Liver (tissue), 9 donors: ENCODE data around the gene UTP4. TPM values are rescaled to one million over a fixed set of nuclear protein-coding genes. Genes with fewer than 3 reads are reported as not detected.
A peak's percentile ranks its signal among the peaks of the same experiment; 100 is the strongest.

Source experiments
- DNase-seq: peaks from one replicate; pipeline ENCODE4 v3.0.0-alpha.2; 2017; ENCODE audit warnings: low spot score
- H3K27ac ChIP-seq, 2 donors: one replicate each; pipeline ENCODE4 v1.7.0; 2013; ENCODE audit warnings: inconsistent platforms in 2 of 2, low read length in 2 of 2, control low read depth in 1 of 2, low read depth in 1 of 2, mild to moderate bottlenecking in 1 of 2
- H3K27me3 ChIP-seq, 4 donors: one replicate each; pipeline versions ENCODE4 v1.6.1 to v1.7.0; 2013; ENCODE audit warnings: low read length in 3 of 4, inconsistent platforms in 1 of 4, mild to moderate bottlenecking in 1 of 4, moderate library complexity in 1 of 4; ENCODE audit not compliant: control insufficient read depth in 4 of 4, insufficient read depth in 4 of 4
- H3K36me3 ChIP-seq, 4 donors: one replicate each; pipeline versions ENCODE4 v1.6.1 to v1.7.0; 2013; ENCODE audit warnings: low read length in 3 of 4, mild to moderate bottlenecking in 3 of 4, low read depth in 1 of 4, moderate library complexity in 1 of 4; ENCODE audit not compliant: control insufficient read depth in 4 of 4, insufficient read depth in 3 of 4
- H3K4me1 ChIP-seq, 4 donors: one replicate each; pipeline versions ENCODE4 v1.6.1 to v1.7.0; 2013; ENCODE audit warnings: low read length in 3 of 4, mild to moderate bottlenecking in 3 of 4, moderate library complexity in 1 of 4; ENCODE audit not compliant: control insufficient read depth in 4 of 4, insufficient read depth in 4 of 4
- H3K4me3 ChIP-seq, 3 donors: one replicate each; pipeline versions ENCODE4 v1.6.1 to v1.7.0; 2013; ENCODE audit warnings: low read length in 3 of 3, control low read depth in 1 of 3, low read depth in 1 of 3, mild to moderate bottlenecking in 1 of 3
- H3K9ac ChIP-seq, 2 donors: one replicate each; pipeline ENCODE4 v1.7.0; 2013; ENCODE audit warnings: low read length in 2 of 2, mild to moderate bottlenecking in 2 of 2, moderate library complexity in 2 of 2, control low read depth in 1 of 2, low read depth in 1 of 2
- H3K9me3 ChIP-seq, 4 donors: one replicate each; pipeline versions ENCODE4 v1.6.1 to v1.7.0; 2013; ENCODE audit warnings: low read length in 3 of 4; ENCODE audit not compliant: control insufficient read depth in 4 of 4
- ATF3 ChIP-seq: IDR thresholded peaks from 2 replicates; pipeline ENCODE4 v1.6.1; 2016; ENCODE audit warnings: antibody characterized with exemption
- CTCF ChIP-seq: fragments of 150-350 bp; IDR thresholded peaks from 2 replicates; pipeline ENCODE4 v1.5.1; 2017; ENCODE audit warnings: improper control_type of control experiment, low read depth, low read length; ENCODE audit not compliant: missing input control
- EGR1 ChIP-seq, 2 donors: IDR thresholded peaks; 2 replicates each; pipeline ENCODE4 v1.6.1; 2016 to 2018; ENCODE audit warnings: antibody characterized with exemption in 2 of 2, low read depth in 2 of 2
- FOXA1 ChIP-seq: IDR thresholded peaks from 2 replicates; pipeline ENCODE4 v1.6.1; 2016; ENCODE audit warnings: antibody characterized with exemption
- FOXA2 ChIP-seq: IDR thresholded peaks from 2 replicates; pipeline ENCODE4 v1.6.1; 2016; ENCODE audit warnings: antibody characterized with exemption
- GABPA ChIP-seq, 2 donors: IDR thresholded peaks in 1 of 2; conservative IDR thresholded peaks in 1 of 2; 2 replicates each; pipeline ENCODE4 v1.6.1; 2016; ENCODE audit warnings: antibody characterized with exemption in 2 of 2, mild to moderate bottlenecking in 1 of 2, moderate library complexity in 1 of 2
- HNF4A ChIP-seq, 2 donors: conservative IDR thresholded peaks; 2 replicates each; pipeline ENCODE4 v1.6.1; 2016; ENCODE audit warnings: antibody characterized with exemption in 2 of 2, mild to moderate bottlenecking in 2 of 2
- HNF4G ChIP-seq: IDR thresholded peaks from 2 replicates; pipeline ENCODE4 v1.6.1; 2016; ENCODE audit warnings: antibody characterized with exemption
- JUND ChIP-seq, 2 donors: IDR thresholded peaks; 2 replicates each; pipeline ENCODE4 v1.6.1; 2016; ENCODE audit warnings: antibody characterized with exemption in 2 of 2
- MAX ChIP-seq: IDR thresholded peaks from 2 replicates; pipeline ENCODE4 v1.6.1; 2016; ENCODE audit warnings: antibody characterized with exemption
- NR2F2 ChIP-seq: IDR thresholded peaks from 2 replicates; pipeline ENCODE4 v1.6.1; 2016; ENCODE audit warnings: antibody characterized with exemption
- RAD21 ChIP-seq, 2 donors: IDR thresholded peaks; 2 replicates each; pipeline ENCODE4 v1.6.1; 2016; ENCODE audit warnings: antibody characterized with exemption in 2 of 2, mild to moderate bottlenecking in 2 of 2
- REST ChIP-seq: IDR thresholded peaks from 2 replicates; pipeline ENCODE4 v1.6.1; 2016; ENCODE audit warnings: antibody characterized with exemption, mild to moderate bottlenecking
- RXRA ChIP-seq, 2 donors: IDR thresholded peaks; 2 replicates each; pipeline ENCODE4 v1.6.1; 2017 to 2018; ENCODE audit warnings: antibody characterized with exemption in 2 of 2, mild to moderate bottlenecking in 1 of 2
- SP1 ChIP-seq: IDR thresholded peaks from 2 replicates; pipeline ENCODE4 v1.6.1; 2018; ENCODE audit warnings: antibody characterized with exemption, mild to moderate bottlenecking
- TAF1 ChIP-seq: conservative IDR thresholded peaks from 2 replicates; pipeline ENCODE4 v1.6.1; 2016; ENCODE audit warnings: antibody characterized with exemption, mild to moderate bottlenecking
- YY1 ChIP-seq: IDR thresholded peaks from 2 replicates; pipeline ENCODE4 v1.6.1; 2016; ENCODE audit warnings: antibody characterized with exemption, mild to moderate bottlenecking
- ZBTB33 ChIP-seq: IDR thresholded peaks from 2 replicates; pipeline ENCODE4 v1.6.1; 2016; ENCODE audit warnings: antibody characterized with exemption
- polyA plus RNA-seq, 2 donors: library from polyadenylated mRNA; stranded (reverse) in 1 of 2; unstranded in 1 of 2; fragments of 200-250 nt in 1 of 2; fragments of >200 nt in 1 of 2; fragmentation: Nextera tagmentation in 1 of 2; extraction: Ambion mirVana in 1 of 2; gene quantifications; one replicate each; pipeline versions ENCODE4 v1.2.1 to v1.2.3, GENCODE V29; 2013 to 2015
- total RNA-seq, 2 donors: library from RNA; depleted of rRNA; stranded (reverse); fragments of >200 nt; gene quantifications; one replicate each; pipeline ENCODE4 v1.2.3, GENCODE V29; 2014
- donor health status: healthy.
- donor health status: healthy.
- donor health status: healthy.
- donor health status: healthy.
- donor health status: healthy.

Gene UTP4
- total and polyA plus RNA-seq, 4 donors: 11.3 to 13.8 (median 12.4) TPM

- H3K27ac ChIP-seq: no peak overlapping the region
- no peaks in the 10 kb centered on the region for H3K36me3 ChIP-seq
- H3K9ac ChIP-seq: no peak overlapping the region
- DNase-seq: no peak
- no peaks in the 10 kb centered on the region for H3K27me3 ChIP-seq
- peaks cover 0 to 6% (median 4%) of the 10 kb centered on the region in 4 donors for H3K4me1 ChIP-seq
- TF ChIP-seq YY1 (peak; percentile 24), REST (no peak), NR2F2 (no peak), CTCF (no peak), ATF3 (no peak), HNF4A (conservative IDR thresholded peaks at IDR 0.05) (peak; percentile 33 to 38), GABPA (IDR thresholded peaks at IDR 0.05 in 1 of 2, conservative IDR thresholded peaks at IDR 0.05 in 1 of 2) (no peak), HNF4G (no peak), FOXA1 (no peak), FOXA2 (no peak), MAX (no peak), EGR1 (IDR thresholded peaks at IDR 0.05; ENCODE audit: low read depth in 2 of 2) (no peak), RAD21 (IDR thresholded peaks at IDR 0.05) (peak in 1 of 2 donors; percentile 16), RXRA (IDR thresholded peaks at IDR 0.05) (peak in 1 of 2 donors; percentile 53), JUND (IDR thresholded peaks at IDR 0.05) (peak in 1 of 2 donors; percentile 30), SP1 (no peak), TAF1 (no peak), ZBTB33 (no peak)
- no peak overlapping the region for H3K4me3 ChIP-seq
- no peaks in the 10 kb centered on the region for H3K9me3 ChIP-seq
These were observed 61.4 kb downstream of the UTP4 start for GRCh38 chr16:69193855-69194254.
